A549 (cell line): Measurements from ENCODE around the gene SORCS1.

Experiments used
- MYC ChIP-seq: IDR thresholded peaks from 2 replicates; pipeline ENCODE4 v1.6.1; 2012; ENCODE audit warnings: mild to moderate bottlenecking, inconsistent platforms, low read length, improper control_type of control experiment, borderline replicate concordance
- TF ChIP-seq, protein P1 (sequence below): fragments of >200 bp; sonication (Bioruptor Twin); formaldehyde crosslinking; IDR thresholded peaks from 3 replicates; pipeline ENCODE4 v1.5.1; 2016

- TF ChIP-seq, protein P1, sequence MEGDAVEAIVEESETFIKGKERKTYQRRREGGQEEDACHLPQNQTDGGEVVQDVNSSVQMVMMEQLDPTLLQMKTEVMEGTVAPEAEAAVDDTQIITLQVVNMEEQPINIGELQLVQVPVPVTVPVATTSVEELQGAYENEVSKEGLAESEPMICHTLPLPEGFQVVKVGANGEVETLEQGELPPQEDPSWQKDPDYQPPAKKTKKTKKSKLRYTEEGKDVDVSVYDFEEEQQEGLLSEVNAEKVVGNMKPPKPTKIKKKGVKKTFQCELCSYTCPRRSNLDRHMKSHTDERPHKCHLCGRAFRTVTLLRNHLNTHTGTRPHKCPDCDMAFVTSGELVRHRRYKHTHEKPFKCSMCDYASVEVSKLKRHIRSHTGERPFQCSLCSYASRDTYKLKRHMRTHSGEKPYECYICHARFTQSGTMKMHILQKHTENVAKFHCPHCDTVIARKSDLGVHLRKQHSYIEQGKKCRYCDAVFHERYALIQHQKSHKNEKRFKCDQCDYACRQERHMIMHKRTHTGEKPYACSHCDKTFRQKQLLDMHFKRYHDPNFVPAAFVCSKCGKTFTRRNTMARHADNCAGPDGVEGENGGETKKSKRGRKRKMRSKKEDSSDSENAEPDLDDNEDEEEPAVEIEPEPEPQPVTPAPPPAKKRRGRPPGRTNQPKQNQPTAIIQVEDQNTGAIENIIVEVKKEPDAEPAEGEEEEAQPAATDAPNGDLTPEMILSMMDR: no peak
- no peak for TF ChIP-seq MYC
These were observed 197.1 kb downstream of the SORCS1 start for GRCh38 chr10:106967452-106967851.
